ENCODE results near the gene MAPK14.

MAPK14 gene

DNA sequence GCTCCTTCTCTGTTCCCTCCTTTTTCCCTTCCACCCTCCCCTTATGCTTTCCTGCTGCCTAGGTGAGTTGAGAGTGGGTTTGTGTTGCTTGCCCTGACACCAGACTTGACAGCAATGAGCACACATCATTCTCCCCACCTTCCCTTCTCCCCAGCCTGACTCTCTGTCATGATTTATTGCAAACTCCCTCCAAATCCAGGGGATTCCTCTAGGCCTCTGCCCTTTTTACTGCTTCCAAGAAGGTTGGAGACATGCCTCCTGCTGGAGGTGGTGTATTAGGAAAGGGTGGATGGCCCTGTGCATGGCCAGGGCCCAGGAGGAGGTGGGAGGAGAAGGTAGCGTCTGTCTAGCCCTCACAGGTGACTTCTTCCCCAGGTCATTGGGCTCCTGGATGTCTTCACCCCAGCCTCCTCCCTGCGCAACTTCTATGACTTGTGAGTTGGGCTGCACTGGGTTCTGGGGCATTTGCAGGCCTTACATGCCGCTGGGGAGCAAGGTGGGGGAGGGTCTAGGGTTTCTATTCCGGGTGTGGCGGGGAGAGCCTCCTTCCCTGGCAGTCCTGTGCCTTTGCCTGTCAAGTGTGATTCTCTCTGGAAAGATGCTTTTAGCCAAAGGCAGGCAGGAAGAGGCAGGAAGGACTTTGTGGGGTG is 104.8 kb downstream of the MAPK14 start:
- Mint-ChIP-seq H3K9me3 (no peaks in the 10 kb centered on the region), H3K27me3 (no peaks in the 10 kb centered on the region), H3K4me3 (peak overlapping the region; percentile 85), H3K27ac (peak overlapping the region; percentile 94), H3K36me3 (ENCODE audit: low read depth) (peaks cover 56% of the 10 kb centered on the region), H3K4me1 (ENCODE audit: low read depth) (peaks cover 53% of the 10 kb centered on the region)
- no peak for DNase-seq

GRCh38 chr6:36133148-36133547 is 105.5 kb downstream of the MAPK14 start:
- Mint-ChIP-seq H3K4me1 (ENCODE audit: low read depth) (peaks cover 46% of the 10 kb centered on the region), H3K9me3 (no peaks in the 10 kb centered on the region), H3K27ac (peak overlapping the region; percentile 94), H3K27me3 (no peaks in the 10 kb centered on the region), H3K4me3 (no peak overlapping the region), H3K36me3 (ENCODE audit: low read depth) (peaks cover 63% of the 10 kb centered on the region)
- no peak for DNase-seq

DNA sequence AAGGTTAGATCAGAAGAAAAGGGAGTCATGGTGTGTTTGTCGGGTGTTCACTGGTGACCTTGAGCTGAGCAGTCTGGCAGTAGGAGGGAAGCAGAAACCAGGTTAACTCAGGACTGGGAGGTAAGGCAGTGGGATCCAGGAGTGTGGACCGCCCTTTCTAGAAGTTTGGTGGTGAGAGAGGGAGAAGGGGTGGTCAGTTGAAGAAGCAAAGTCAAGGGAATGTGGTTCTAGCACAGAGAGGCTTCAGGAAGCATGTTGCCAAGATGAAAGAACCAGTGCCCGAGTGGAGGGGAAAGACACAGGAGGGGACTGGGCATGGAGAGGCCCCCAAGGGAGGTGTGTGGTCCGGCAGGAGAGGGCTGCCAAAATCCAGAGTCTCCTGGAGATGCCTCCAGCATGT is 106.3 kb downstream of the MAPK14 start:
- Mint-ChIP-seq H3K4me1 (ENCODE audit: low read depth) (peaks cover 40% of the 10 kb centered on the region), H3K27me3 (no peaks in the 10 kb centered on the region), H3K9me3 (no peaks in the 10 kb centered on the region), H3K27ac (peak overlapping the region; percentile 94), H3K36me3 (ENCODE audit: low read depth) (peaks cover 71% of the 10 kb centered on the region), H3K4me3 (no peak overlapping the region)
- no peak for DNase-seq

DNA sequence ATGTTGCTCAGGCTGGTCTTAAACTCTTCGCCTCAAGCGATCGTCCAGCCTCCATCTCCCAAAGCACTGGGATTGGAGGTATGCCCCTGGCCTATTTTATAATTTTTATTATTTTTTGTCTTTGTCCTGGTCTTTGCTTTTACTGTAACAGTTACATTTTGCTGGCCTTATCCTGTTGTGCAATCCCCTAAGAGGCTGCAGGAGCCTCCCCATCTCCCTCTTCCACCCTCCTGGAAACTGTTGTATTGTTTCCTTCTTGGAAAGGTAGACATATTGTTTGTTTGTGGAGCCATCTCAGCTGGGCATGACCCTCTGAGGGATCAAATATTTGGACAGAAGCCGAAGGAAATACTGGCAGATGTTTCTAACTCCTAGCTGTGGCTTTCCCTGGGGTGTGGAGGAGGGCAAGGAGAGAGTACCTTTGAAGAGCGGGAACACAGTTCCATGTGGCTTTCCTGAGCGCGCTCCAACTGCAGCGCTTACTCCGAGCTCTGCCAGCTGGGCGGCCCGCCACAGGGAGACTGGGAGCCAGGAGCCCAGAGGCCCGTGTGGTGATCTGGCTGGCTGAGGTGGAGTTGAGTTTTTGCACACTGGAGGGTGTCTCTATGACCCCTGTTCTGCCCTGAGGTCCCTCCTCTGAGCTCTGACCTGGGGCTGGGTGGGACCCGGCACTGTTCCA is 107.6 kb downstream of the MAPK14 start:
- Mint-ChIP-seq H3K4me1 (ENCODE audit: low read depth) (peaks cover 37% of the 10 kb centered on the region), H3K36me3 (ENCODE audit: low read depth) (peaks cover 82% of the 10 kb centered on the region)

DNA sequence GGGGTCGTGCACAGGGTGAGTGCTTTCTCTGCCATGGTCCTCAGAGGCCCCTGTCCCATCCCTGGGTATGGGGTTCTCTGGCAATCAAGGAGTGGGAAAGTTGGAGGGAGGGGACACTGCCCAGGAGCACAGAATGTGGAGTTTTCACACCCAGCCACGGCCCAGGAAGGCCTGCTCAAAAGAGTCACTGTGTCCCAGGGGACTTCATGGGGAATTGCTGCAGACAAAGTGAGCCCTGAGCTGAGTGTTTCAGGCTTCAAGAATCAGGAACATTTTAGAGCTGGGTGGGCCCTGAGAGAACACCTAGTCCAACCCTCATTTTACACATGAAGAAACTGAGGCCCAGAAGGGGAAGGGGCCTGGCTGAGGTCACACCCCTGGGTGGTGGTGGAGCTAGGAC is 108.4 kb downstream of the MAPK14 start:
- H3K36me3 Mint-ChIP-seq (ENCODE audit: low read depth), result peaks cover 86% of the 10 kb centered on the region
- no peak overlapping the region for H3K4me3 Mint-ChIP-seq
- no peak for DNase-seq
- no peaks in the 10 kb centered on the region for H3K9me3 Mint-ChIP-seq
- peaks cover 42% of the 10 kb centered on the region for H3K4me1 Mint-ChIP-seq (ENCODE audit: low read depth)
- no peaks in the 10 kb centered on the region for H3K27me3 Mint-ChIP-seq
- H3K27ac Mint-ChIP-seq, result peak overlapping the region; percentile 46

More for the DNA sequence above, 107.6 kb downstream of the MAPK14 start:
- H3K27ac Mint-ChIP-seq, result peak overlapping the region; percentile 46
- no peaks in the 10 kb centered on the region for H3K9me3 Mint-ChIP-seq
- H3K4me3 Mint-ChIP-seq, result no peak overlapping the region
- DNase-seq, result no peak
- H3K27me3 Mint-ChIP-seq, result no peaks in the 10 kb centered on the region

DNA sequence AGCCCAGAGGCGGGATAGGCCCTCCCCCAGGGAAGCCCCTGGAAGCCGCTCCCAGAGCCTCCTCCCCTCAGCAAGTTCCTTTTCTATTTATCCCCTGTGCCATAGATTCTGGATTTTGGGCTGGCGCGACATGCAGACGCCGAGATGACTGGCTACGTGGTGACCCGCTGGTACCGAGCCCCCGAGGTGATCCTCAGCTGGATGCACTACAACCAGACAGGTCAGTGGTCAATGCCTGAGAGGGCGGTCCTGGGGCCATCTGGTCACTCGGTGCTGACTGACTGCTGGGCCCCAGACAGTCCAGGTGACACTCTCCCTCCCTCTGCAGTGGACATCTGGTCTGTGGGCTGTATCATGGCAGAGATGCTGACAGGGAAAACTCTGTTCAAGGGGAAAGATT is 108.9 kb downstream of the MAPK14 start:
- no peaks in the 10 kb centered on the region for H3K27me3 Mint-ChIP-seq
- H3K36me3 Mint-ChIP-seq (ENCODE audit: low read depth), result peaks cover 87% of the 10 kb centered on the region
- H3K4me1 Mint-ChIP-seq (ENCODE audit: low read depth), result peaks cover 41% of the 10 kb centered on the region
- H3K27ac Mint-ChIP-seq, result no peak overlapping the region
- DNase-seq, result no peak
- H3K9me3 Mint-ChIP-seq, result no peaks in the 10 kb centered on the region
- H3K4me3 Mint-ChIP-seq, result no peak overlapping the region

- Mint-ChIP-seq H3K9me3 (no peaks in the 10 kb centered on the region), H3K36me3 (ENCODE audit: low read depth) (peaks cover 79% of the 10 kb centered on the region), H3K4me1 (ENCODE audit: low read depth) (peaks cover 27% of the 10 kb centered on the region), H3K27me3 (no peaks in the 10 kb centered on the region), H3K4me3 (no peak overlapping the region), H3K27ac (peak overlapping the region; percentile 61)
- DNase-seq, result no peak
Measured at GRCh38 chr6:36138667-36139066, 111.1 kb downstream of the MAPK14 start.

DNA sequence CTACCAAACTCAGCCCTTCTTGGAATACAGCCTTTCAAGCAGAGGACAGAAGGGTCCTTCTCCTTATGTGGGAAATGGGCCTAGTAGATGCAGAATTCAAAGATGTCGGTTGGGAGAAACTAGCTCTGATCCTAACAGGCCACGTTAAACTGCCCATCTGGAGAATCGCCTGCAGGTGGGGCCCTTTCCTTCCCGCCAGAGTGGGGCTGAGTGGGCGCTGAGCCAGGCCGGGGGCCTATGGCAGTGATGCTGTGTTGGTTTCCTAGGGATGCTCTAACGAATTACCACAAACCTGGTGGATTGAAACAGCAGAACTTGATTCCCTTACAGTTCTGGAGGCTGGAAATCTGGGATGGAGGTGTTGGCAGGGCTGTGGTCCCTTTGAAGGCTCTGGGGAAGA is 111.8 kb downstream of the MAPK14 start:
- peaks cover 74% of the 10 kb centered on the region for H3K36me3 Mint-ChIP-seq (ENCODE audit: low read depth)
- H3K4me3 Mint-ChIP-seq, result no peak overlapping the region
- H3K27ac Mint-ChIP-seq, result peak overlapping the region; percentile 56
- H3K9me3 Mint-ChIP-seq, result no peaks in the 10 kb centered on the region
- DNase-seq, result no peak
- peaks cover 25% of the 10 kb centered on the region for H3K4me1 Mint-ChIP-seq (ENCODE audit: low read depth)
- no peaks in the 10 kb centered on the region for H3K27me3 Mint-ChIP-seq

DNA sequence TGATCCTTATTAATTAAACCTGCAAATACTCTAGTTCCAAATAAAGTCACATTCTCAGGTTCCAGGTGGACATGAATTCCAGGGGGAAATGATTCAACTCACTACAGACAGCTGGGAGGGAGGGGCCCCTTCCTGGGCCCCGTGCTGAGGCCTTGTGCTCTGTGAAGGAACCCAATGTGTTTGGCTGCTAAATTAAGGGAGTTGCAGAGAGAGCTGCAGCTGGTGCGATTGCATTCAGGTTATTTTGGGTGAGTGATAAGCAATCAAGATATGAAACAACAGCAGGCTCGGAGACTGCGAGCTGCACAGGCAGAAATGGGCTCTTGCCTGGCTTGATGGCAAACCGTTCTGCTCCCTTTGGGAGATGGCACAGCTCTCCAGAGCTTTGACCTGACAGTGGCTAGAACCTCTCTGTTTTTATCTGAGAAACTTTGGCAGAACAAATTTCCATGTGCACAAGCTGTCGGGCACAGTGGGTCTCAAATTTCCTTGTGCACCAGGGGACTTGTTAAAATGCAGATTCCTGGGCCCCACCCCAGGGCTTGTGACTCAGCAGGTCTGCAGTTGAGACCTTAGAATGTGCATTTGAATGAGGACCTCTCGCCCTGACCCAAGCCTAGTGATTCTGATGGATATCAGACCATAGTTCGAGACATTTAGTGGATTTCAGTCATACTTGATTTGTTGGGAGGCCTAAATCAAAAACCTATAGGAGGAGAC is 112.5 kb downstream of the MAPK14 start:
- no peaks in the 10 kb centered on the region for H3K27me3 Mint-ChIP-seq
- DNase-seq, result no peak
- H3K27ac Mint-ChIP-seq, result peak overlapping the region; percentile 68
- no peak overlapping the region for H3K4me3 Mint-ChIP-seq
- H3K36me3 Mint-ChIP-seq (ENCODE audit: low read depth), result peaks cover 68% of the 10 kb centered on the region
- H3K9me3 Mint-ChIP-seq, result no peaks in the 10 kb centered on the region
- H3K4me1 Mint-ChIP-seq (ENCODE audit: low read depth), result peaks cover 25% of the 10 kb centered on the region

DNA sequence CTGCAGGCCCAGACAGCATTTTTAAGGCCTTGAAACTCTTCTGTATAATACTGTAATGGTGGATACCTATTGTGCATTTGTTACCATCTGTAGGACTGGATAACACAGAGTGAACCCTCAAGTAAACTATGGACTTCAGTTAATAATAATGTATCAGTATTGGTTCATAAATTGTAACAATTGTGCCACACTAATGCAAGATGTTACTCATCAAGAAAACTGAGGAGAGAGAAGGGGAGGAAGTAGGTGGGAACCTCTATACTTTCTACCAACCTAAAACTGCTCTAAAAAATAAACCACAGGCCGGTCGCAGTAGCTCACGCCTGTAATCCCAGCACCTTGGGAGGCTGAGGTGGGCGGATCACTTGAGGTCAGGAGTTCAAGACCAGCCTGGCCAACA is 113.5 kb downstream of the MAPK14 start:
- Mint-ChIP-seq H3K27ac (peak overlapping the region; percentile 68), H3K36me3 (ENCODE audit: low read depth) (peaks cover 59% of the 10 kb centered on the region), H3K4me1 (ENCODE audit: low read depth) (peaks cover 25% of the 10 kb centered on the region), H3K4me3 (no peak overlapping the region), H3K27me3 (no peaks in the 10 kb centered on the region), H3K9me3 (no peaks in the 10 kb centered on the region)
- DNase-seq, result no peak

GRCh38 chr6:36141961-36142360 is 114.4 kb downstream of the MAPK14 start:
- DNase-seq, result no peak
- peak overlapping the region; percentile 68 for H3K27ac Mint-ChIP-seq
- peaks cover 29% of the 10 kb centered on the region for H3K4me1 Mint-ChIP-seq (ENCODE audit: low read depth)
- H3K27me3 Mint-ChIP-seq, result no peaks in the 10 kb centered on the region
- peaks cover 50% of the 10 kb centered on the region for H3K36me3 Mint-ChIP-seq (ENCODE audit: low read depth)
- no peak overlapping the region for H3K4me3 Mint-ChIP-seq
- H3K9me3 Mint-ChIP-seq, result no peaks in the 10 kb centered on the region

DNA sequence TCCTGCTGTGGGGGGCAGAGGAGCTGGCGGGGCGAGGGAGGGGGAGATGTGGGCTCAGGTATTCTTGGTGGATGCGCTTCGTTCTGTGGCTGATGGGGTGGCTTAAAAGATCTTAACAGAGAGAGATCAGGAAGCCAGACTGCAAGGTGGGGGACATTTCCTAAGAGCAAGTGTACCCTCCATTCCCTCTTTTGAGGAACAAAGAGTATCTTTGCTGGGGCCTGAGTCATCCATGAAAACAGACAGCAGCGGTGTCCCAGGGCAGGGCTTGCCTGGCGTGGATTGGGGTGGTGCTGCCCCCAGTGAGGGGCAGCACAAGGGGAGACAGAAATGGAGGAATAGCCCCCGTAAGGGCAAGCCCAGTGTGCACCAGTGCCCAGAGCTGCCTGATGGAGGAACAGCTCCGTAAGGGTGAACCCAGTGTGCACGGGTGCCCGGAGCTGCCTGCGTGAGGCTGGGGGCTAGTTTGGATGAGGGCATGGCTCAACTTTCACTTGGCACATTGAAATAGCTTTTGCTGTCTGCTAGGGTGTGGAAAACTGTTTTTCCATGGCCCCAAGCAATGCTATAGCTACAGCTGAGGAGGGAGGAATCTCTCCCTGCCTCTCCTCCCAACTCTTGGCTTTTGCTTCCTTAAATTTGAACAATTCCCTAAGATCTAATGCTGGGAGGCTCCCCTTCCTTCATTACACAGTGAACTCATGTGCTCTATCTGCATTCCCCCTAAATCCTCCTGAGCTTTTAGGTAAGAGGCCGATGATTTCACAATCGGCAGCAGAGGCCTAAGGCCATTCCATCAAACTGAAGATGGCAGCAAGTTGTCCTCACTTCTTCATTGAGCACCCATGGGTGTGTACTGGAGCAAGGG is 115.6 kb downstream of the MAPK14 start:
- Mint-ChIP-seq H3K9me3 (peaks cover under 1% of the 10 kb centered on the region), H3K36me3 (ENCODE audit: low read depth) (peaks cover 40% of the 10 kb centered on the region), H3K4me1 (ENCODE audit: low read depth) (peaks cover 31% of the 10 kb centered on the region), H3K4me3 (no peak overlapping the region), H3K27me3 (no peaks in the 10 kb centered on the region), H3K27ac (peak overlapping the region; percentile 59)
- no peak for DNase-seq

DNA sequence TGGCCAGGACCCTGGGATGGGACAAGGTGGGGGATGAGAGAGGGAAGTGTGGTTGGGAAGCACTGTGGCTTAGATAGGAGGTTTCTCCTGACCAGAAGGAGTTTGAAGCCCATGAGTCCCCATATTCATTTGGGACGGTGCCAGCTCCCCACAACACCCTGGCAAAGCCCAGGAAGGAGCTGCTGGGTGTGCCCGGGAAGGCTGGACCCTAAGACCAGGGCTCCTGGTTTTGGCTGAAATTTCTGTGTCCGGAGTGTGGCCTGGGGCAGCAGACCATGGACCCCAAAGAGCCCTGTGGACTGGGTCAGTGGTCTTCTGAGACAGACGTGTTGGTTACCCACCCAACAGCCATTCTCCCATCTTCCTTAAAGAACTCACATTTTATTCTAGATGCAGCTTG is 117.9 kb downstream of the MAPK14 start:
- Mint-ChIP-seq H3K27me3 (no peaks in the 10 kb centered on the region), H3K27ac (no peak overlapping the region), H3K4me1 (ENCODE audit: low read depth) (peaks cover 23% of the 10 kb centered on the region), H3K9me3 (peaks cover 6% of the 10 kb centered on the region), H3K36me3 (ENCODE audit: low read depth) (peaks cover 21% of the 10 kb centered on the region), H3K4me3 (no peak overlapping the region)
- no peak for DNase-seq

DNA sequence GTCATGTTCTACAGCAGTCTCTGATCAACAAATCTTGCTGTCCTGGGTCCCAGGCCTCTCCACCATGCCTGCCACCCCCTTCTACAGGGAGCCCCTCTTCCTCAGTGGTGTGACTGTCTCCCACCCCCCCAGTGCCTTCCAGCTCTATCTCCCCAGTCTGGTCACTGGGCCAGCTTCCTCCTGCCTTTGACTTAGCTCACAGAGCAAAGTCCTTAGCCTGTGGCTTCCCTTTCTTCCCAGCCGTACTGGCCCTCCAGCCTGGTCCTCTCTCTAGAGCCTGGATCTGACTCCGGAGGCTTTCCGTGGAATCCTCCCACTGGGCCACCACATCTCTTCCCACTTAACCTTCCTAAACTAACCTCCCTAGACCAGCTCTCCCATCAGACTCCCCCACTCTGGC is 119.7 kb downstream of the MAPK14 start:
- Mint-ChIP-seq H3K27me3 (no peaks in the 10 kb centered on the region), H3K9me3 (peaks cover 6% of the 10 kb centered on the region), H3K4me1 (ENCODE audit: low read depth) (peaks cover 10% of the 10 kb centered on the region), H3K36me3 (ENCODE audit: low read depth) (peaks cover 6% of the 10 kb centered on the region), H3K4me3 (no peak overlapping the region), H3K27ac (no peak overlapping the region)
- no peak for DNase-seq

Measured in activated T-cell treated with anti-CD3 and anti-CD28 coated beads, Interleukin-2, amount 50 U/mL, for 24 hours (primary cell).